DND-41 (cell line): ENCODE data around the gene DMPK.

ENCODE experiments used
- CTCF ChIP-seq: IDR thresholded peaks from 2 replicates; pipeline ENCODE4 v1.5.1; 2012; ENCODE audit warnings: borderline replicate concordance, low read length, moderate library complexity, mild to moderate bottlenecking; ENCODE audit not compliant: poor library complexity, severe bottlenecking; ENCODE audit errors: extremely low read depth
- EZH2 ChIP-seq: IDR thresholded peaks from 3 replicates; pipeline ENCODE4 v1.6.1; 2012; ENCODE audit warnings: borderline replicate concordance, low read depth, mild to moderate bottlenecking, moderate library complexity, low read length, inconsistent platforms; ENCODE audit not compliant: severe bottlenecking

DNA sequence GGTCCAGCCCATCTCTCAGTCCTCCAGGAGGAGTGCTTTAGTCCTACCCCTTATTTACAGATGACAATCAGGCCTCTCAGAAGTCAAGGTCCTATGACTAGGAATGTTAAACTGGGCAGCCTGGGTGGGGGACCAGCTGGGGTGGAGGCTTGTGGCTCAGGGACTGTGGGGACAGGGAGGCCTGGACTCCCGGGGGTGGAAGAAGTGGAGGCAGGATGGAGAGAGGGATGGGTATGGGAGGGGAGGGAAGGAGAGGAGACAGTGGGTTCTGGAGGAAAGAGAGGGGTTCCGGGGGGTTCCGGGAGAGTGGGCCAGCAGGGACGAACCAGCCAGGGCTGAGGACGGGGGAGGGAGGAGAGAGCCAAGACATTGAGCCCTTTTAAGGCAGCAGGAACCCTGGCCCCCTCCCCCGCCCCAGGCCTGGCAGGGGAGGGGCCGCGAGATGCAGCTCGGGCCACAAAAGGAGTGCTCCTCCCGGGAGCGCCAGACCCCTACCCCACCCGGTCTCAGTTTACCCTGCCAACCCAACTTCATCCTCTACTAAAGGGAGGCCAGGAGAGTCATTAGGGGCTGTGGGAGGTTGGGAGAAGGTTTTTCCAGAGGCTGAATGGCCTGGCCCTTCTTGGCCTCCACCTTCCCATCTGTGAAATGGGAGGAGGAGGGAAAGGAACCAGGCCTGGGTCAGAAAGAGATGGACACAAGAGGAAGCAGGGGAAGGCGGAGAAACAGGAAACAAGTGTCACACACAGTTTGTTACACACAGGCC, 1.7 kb downstream of the DMPK start:
- TF ChIP-seq CTCF (no peak), EZH2 (no peak)
